Fibroblast of gingiva (primary cell): ENCODE data around the gene SELENOO.

Source experiments
- DNase-seq: peaks from one replicate; pipeline ENCODE4 v3.0.0-alpha.2; 2011; ENCODE audit warnings: low read depth

Gene SELENOO

GRCh38 chr22:50253941-50254340 is 53.1 kb downstream of the SELENOO start:
- DNase-seq, result no peak

- no peak for DNase-seq
These were observed 54.3 kb downstream of the SELENOO start for GRCh38 chr22:50255099-50255498.

- DNase-seq, result no peak
These were observed 54.8 kb downstream of the SELENOO start for GRCh38 chr22:50255607-50256006.

DNA sequence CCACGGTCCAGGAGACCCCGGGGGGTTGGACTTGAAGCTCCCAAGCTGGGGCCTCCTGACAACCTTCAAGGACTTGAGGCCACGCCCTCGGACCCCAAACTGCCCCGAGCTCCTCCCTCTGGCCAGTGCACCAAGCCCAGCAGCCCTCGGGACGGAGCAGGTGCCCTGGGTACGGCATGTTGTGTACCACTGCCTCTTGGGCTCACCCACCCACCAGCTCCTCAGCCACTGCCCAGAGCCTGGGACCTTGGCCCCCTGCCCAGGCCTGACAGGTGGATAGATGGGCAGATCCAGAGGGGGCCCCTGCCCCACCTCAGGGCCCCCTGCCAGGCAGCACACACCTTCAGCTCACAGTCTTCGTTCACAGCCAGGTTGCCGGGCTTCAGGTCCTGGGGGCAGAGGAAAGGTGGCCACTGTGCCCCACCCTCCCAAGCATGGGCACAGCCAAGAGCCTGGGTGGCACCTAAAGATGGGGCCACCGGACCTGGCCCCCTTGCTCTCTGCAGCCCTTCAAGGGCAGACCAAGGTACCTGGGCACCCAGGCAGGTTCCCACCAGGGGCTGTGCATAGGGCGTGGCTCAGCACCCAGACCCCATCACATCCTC is 55.5 kb downstream of the SELENOO start:
- DNase-seq, result no peak

GRCh38 chr22:50257041-50257440 is 56.2 kb downstream of the SELENOO start:
- DNase-seq, result no peak

GRCh38 chr22:50257451-50258360 is 56.9 kb downstream of the SELENOO start:
- no peak for DNase-seq

DNA sequence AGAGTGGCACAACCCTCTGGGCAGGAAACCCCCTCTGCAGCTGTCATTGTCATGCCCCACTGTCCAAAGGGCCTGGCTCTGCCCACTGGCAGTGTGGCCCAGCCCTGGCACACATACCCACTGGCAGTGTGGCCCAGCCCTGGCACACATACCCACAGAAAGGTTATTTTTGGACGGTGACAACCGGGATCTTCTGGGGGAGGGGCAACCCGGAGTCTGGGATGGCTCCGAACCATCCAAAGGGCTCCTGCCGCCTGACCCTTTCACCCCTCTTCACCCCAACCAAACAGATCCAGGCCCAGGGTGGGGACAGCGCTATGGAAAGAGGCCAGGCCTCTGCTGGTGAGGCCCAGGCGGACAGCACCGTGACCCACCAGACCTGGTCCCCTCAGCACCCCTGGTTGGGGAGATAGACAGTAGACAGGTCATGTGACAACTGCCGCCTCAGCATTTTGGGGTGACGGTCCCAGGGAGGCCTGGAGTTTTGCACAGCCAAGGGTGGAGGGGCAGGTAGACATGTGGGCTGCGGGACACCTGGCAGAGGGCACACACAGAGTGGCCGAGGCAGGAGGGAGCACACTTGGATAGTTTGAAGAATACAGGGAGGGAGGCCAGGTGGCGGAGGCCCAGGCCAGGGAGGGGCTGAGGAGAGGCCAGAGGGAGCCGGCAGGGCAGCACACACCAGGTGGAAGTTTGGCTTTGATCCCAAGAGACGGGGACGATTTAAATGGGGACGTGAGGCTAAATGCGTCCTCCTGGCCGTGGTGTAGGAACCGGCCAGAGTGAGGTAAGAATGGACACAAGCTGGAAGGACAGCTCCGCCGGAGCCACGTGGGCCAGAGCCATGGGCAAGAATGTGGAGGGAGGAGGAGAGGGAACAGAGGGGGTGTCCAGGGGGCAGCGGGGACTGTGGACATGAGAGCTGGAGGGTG is 57.8 kb downstream of the SELENOO start:
- DNase-seq, result no peak

DNA sequence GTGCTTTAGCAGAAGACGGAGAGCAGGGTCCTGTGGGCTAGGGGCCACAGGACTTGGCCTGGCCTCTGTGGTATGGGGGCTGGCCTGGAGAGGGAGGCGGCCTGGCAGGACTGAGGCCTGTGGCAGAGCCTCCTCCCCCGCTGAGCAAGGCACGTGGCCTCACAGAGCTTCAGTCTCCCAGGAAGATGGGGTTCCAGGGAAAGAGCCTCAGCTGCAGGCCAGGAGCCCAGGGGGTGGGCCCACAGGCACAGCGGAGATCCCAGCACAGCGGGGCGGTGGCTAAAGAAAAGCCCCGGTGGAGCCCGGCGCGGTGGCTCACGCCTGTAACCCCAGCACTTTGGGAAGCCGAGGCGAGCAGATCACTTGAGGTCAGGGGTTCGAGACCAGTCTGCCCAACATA is 58.5 kb downstream of the SELENOO start:
- DNase-seq, result no peak

DNA sequence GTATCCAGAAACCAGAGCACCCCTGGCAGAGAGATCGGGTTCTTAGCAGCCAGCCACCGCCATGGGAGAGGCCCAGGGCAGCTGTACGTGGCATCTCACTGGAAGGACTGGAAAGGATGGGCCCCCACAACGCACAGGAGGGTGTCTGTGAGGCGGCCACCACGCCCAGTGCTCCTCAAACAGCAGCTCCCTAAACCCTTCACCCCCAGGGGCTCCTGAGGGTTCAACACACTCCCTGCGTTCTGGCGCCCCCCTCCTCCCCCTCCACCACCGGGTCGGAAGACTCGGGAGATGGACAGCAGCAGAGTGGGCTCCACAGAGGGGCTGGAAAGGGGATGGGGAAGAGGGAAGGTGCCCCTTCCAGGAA is 59.6 kb downstream of the SELENOO start:
- DNase-seq, result no peak

DNA sequence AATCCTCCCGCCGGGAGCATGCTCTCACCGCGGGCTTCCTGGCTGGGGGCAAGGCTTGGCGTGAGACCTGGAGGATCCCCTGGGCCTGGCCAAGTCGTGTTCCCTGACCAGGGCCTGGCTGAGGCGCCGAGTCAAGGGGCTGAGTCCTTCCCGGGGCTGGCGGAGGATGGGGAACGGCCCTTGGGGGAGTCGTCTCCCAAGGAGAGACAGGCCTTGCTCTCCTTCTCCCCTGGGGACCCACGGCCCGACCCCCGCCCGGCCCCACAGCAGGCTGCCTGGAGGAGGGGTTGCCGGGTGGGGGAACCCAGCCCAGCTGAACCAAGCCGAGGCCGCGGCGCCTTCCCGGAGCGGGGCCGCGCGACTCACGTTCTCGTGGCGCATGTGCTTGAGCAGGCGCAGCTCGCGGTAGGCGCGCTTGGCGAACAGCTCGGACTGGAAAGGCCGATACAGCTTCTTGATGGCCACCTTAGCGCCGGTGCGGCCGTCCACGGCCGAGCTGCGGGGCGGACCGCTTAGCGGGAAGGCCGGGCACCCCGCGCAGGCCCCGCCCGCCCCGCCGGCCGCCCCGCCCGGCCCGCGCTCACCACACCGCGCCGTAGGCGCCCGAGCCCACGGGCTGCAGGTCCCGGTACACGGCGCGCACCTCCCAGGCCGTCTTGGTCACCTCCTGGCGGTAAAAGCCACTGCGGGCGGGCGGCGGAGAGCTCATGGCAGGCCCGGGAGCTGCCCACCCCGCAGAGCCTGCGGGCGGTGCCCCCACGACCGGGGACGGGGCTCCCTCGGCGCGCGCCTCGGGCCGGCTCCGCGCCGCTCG is 60.2 kb downstream of the SELENOO start:
- DNase-seq, result peak; percentile 66

GRCh38 chr22:50261615-50262459 is 61.0 kb downstream of the SELENOO start, which contains the start of gene MAPK12:
MAPK12 (minus strand) TSS chr22:50261683; CDS start chr22:50261509, 174 bp downstream.
- DNase-seq, result peak; percentile 25

GRCh38 chr22:50262460-50262911 is 61.7 kb downstream of the SELENOO start:
- DNase-seq, result no peak

- no peak for DNase-seq
These were observed 62.3 kb downstream of the SELENOO start for GRCh38 chr22:50262973-50263617.

GRCh38 chr22:50264104-50264745 is 63.4 kb downstream of the SELENOO start:
- DNase-seq, result no peak

DNA sequence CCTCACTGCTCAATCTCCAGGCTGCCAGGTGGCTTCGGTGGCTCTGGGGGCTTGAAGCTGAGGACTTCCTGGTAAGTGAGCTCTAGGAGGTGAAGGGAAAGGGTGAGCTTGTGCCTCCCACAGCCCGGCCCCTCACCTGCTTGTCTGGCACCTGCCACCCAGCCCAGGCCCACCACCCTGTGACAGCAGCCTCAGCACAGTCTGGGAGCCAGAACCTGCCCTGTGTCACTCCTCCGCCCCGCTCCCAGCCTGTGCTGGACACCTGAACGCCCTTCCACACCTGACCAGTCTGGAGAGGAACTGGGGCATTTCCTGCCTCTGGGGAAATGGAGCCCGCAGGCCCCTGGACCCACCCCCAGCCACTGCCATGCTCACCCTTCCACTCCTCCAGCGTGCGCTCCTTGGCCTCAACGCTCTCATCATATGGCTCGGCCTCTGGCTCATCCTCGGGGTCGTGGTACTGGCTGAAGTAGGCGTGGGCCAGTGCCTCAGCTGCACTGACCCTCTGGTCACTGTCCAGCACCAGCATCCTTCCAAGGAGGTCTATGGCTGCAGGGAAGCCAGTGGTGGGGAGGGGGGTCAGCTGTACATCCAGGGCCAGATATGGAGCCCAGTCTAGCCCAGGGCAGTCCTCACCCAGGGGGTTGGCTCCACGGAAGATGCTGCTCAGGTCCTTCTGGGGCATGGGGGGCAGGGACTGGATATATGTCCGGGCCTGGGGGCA is 64.3 kb downstream of the SELENOO start:
- no peak for DNase-seq

DNA sequence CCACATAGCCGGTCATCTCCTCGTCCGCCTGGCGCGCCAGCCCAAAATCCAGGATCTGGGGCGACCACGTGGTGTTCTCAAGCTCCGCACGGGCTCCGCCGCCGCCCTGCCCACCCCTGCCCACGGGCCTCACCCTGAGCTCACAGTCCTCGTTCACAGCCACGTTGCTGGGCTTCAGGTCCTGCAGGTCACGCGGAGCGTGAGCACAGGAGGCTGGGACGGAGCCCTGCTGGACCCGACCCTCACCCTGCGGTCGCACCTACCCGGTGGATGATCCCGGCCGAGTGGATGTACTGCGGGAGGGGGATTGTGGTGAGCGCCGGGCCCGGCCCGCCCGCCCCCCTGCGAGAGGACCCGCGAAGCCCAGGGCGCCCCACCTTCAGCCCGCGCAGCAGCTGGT is 66.2 kb downstream of the SELENOO start:
- DNase-seq, result no peak
